Measurements from ENCODE around the gene JADE2.

The JADE2 gene

DNA sequence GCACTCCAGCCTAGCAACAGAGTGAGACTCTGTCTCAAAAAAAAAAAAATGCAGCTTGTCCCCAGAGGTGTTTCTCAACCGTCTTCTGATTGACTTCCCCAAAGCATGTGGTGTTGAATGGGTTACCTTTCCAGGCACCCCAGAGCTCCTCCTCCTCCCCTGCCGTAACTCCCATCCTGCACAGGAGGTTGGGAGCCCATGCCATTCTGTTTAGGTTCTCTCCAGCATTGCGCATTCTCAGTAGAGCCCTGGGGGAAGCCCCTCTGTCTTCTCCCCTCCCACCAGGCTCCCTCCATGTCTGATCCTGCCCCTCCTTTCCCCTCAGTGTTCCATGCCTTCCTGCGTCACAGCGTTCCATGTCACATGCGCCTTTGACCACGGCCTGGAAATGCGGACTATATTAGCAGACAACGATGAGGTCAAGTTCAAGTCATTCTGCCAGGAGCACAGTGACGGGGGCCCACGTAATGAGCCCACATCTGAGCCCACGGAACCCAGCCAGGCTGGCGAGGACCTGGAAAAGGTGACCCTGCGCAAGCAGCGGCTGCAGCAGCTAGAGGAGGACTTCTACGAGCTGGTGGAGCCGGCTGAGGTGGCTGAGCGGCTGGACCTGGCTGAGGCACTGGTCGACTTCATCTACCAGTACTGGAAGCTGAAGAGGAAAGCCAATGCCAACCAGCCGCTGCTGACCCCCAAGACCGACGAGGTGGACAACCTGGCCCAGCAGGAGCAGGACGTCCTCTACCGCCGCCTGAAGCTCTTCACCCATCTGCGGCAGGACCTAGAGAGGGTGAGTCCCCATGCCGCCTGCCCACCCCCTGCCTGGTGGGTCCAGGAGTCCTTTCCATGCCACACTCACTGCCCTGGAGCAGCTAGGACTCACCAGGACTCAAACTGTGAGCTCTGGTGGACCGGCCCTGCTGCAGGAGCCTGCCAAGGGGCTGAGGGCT lies 40.6 kb downstream of the JADE2 start:
- no peak for TF ChIP-seq JUND (IDR thresholded peaks at IDR 0.05; ENCODE audit: low read depth)
- no peak for DNase-seq (ENCODE audit: low read depth in 1 of 2, low spot score in 1 of 2)
- in situ Hi-C loops (cut with HindIII; ENCODE audit: low pct_unique_long_range_greater_than_20kb, low sequenced_read_pairs): no loop called here

- in situ Hi-C loops (cut with HindIII; ENCODE audit: low pct_unique_long_range_greater_than_20kb, low sequenced_read_pairs): no loop called here
- no peak for DNase-seq (ENCODE audit: low read depth in 1 of 2, low spot score in 1 of 2)
- no peak for TF ChIP-seq JUND (IDR thresholded peaks at IDR 0.05; ENCODE audit: low read depth)
Measured at GRCh38 chr5:134566741-134567221, 41.3 kb downstream of the JADE2 start.

- in situ Hi-C loops (cut with HindIII; ENCODE audit: low pct_unique_long_range_greater_than_20kb, low sequenced_read_pairs): no loop called here
Measured at GRCh38 chr5:134567641-134568336, 42.3 kb downstream of the JADE2 start.

DNA sequence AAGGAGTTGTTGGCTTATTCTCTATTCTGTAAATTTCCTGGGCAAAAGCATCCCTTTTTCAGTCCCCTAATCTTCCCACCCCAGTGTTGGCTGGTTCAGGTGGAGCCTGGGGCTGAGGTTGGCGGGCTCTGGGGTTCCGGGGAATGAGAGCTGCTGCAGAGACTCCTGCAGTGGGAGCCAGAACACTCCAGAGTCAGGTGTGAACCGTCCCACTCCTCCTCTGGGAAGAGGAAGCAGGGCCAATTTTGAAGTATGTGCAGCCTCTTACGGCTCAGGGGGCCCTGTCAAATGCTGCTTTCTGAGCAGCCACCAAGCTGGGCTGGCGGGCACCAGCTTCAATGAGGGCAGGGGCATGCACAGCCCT lies 42.8 kb downstream of the JADE2 start:
- TF ChIP-seq JUND (IDR thresholded peaks at IDR 0.05; ENCODE audit: low read depth): no peak
- in situ Hi-C loops (cut with HindIII; ENCODE audit: low pct_unique_long_range_greater_than_20kb, low sequenced_read_pairs): no loop called here
- DNase-seq (ENCODE audit: low read depth in 1 of 2, low spot score in 1 of 2): no peak

More at GRCh38 chr5:134567641-134568336, 42.3 kb downstream of the JADE2 start:
- no peak for DNase-seq (ENCODE audit: low read depth in 1 of 2, low spot score in 1 of 2)
- no peak for TF ChIP-seq JUND (IDR thresholded peaks at IDR 0.05; ENCODE audit: low read depth)

- TF ChIP-seq JUND (IDR thresholded peaks at IDR 0.05; ENCODE audit: low read depth): no peak
Measured at GRCh38 chr5:134568761-134569695, 43.6 kb downstream of the JADE2 start.

DNA sequence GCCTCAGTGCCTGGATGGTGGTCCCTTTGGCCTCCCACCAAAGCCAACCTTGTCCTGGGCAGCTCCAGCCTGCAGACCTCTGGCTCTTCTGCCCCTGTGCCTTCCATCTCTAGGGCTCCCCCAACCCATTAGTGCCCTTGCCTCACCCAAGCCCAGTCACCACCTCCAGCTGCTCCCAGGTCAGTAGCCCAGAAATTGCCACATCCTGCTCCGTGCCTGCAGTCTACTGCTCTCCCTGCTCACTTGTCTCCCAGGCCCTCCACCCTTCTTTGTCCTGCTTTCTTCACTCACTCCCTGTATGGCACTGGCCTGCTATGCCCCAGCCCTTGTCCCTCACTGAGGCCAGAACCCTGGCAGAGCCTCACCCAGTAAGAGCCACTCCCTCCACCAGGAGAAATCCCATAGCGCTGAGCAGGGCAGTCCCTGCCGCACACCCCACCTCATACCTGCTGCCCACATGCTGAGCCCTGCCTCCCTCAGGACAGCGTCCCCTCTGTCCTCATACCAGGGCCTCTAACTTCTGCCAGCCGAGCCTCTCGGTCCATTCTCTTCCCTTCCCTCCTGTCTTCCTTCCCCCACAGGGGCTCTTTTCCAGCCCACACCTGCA lies 44.4 kb downstream of the JADE2 start:
- no peak for DNase-seq (ENCODE audit: low read depth in 1 of 2, low spot score in 1 of 2)
- in situ Hi-C loops (cut with HindIII; ENCODE audit: low pct_unique_long_range_greater_than_20kb, low sequenced_read_pairs): no loop called here
- no peak for TF ChIP-seq JUND (IDR thresholded peaks at IDR 0.05; ENCODE audit: low read depth)

More at GRCh38 chr5:134568761-134569695, 43.6 kb downstream of the JADE2 start:
- DNase-seq (ENCODE audit: low read depth in 1 of 2, low spot score in 1 of 2): peak in 1 of 2 experiments; percentile 16
- in situ Hi-C loops (cut with HindIII; ENCODE audit: low pct_unique_long_range_greater_than_20kb, low sequenced_read_pairs): no loop called here

DNA sequence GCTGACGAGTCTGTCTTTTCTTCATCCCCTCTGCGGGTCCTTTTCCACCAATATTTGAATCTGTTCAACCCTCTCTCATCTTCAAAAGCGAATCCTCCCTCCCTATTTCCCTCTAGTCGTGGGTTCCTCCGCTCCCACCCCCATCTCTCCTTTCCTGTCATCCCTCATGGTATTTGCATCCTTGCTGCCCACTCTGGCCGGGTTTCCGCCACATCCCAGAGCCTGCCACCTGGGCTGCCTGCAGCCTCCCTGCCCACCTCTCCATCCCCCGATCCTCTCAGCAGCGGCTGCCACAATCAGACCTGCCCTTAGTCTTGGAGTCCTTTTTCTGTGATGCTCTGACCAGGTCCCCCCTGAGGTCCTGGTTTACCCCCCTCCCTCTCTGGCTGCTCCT lies 44.9 kb downstream of the JADE2 start:
- no peak for DNase-seq (ENCODE audit: low read depth in 1 of 2, low spot score in 1 of 2)
- no peak for TF ChIP-seq JUND (IDR thresholded peaks at IDR 0.05; ENCODE audit: low read depth)
- in situ Hi-C loops (cut with HindIII; ENCODE audit: low pct_unique_long_range_greater_than_20kb, low sequenced_read_pairs): no loop called here

DNA sequence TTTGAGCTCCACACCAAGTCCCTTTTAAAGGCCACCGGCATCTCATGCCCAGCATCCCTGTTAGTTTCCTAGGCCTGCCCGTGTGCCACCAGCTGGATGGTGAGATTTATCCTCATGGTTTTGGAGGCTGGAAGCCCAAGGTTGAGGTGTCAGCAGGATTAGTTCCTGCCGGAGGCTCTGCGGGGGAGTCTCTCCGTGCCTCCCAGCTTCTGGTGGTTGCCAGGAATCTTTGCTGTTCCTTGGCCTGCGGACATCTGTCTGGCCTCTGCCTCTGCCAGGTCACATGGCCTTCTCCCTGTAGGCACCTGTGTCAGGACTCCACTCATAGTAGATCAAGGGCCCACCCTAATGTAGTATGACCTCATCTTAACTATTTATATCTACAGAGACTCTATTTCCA lies 45.4 kb downstream of the JADE2 start:
- TF ChIP-seq JUND (IDR thresholded peaks at IDR 0.05; ENCODE audit: low read depth): no peak
- DNase-seq (ENCODE audit: low read depth in 1 of 2, low spot score in 1 of 2): no peak
- in situ Hi-C loops (cut with HindIII; ENCODE audit: low pct_unique_long_range_greater_than_20kb, low sequenced_read_pairs): no loop called here

DNA sequence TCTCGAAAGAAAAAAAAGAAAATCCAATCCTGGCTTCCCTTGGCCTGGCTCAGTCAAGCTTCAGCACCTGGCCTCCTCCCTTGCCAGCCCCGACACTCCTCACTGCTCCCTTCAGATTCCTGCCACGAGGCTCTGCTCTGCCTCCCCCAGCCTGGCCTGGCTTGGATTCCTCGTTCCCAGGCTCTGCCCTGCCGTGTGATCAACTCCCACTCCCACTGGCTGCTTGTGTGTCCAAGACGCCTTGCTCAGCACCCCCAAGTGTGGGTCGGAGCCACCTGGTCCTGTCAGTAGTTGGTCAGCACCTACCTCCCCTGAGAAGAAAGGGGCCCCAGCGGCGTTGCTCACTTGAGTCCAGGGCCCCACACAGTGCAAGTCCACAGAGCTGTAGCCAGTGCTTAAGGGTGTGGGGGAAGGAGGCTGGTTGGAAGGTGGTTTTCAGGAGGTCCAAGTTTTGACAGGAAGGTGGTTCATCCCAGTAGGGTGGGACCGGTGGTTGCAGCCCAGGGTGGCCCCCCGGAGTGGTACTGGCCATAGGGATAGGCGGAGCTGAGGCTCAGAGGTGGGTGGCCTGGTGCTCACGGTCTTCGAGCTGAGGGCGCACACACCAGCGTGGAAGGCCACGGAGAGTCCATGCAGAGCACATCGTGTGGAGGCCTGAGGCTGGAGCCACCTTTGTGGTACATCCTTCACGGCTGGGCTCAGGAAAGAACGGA lies 46.4 kb downstream of the JADE2 start:
- DNase-seq (ENCODE audit: low read depth in 1 of 2, low spot score in 1 of 2): no peak
- no peak for TF ChIP-seq JUND (IDR thresholded peaks at IDR 0.05; ENCODE audit: low read depth)
- in situ Hi-C loops (cut with HindIII; ENCODE audit: low pct_unique_long_range_greater_than_20kb, low sequenced_read_pairs): no loop called here

- in situ Hi-C loops (cut with HindIII; ENCODE audit: low pct_unique_long_range_greater_than_20kb, low sequenced_read_pairs): no loop called here
- TF ChIP-seq JUND (IDR thresholded peaks at IDR 0.05; ENCODE audit: low read depth): no peak
- DNase-seq (ENCODE audit: low read depth in 1 of 2, low spot score in 1 of 2): no peak
Measured at GRCh38 chr5:134572811-134573210, 47.3 kb downstream of the JADE2 start.

GRCh38 chr5:134574521-134574920 lies 49.1 kb downstream of the JADE2 start:
- in situ Hi-C loops (cut with HindIII; ENCODE audit: low pct_unique_long_range_greater_than_20kb, low sequenced_read_pairs): no loop called here
- no peak for TF ChIP-seq JUND (IDR thresholded peaks at IDR 0.05; ENCODE audit: low read depth)
- no peak for DNase-seq (ENCODE audit: low read depth in 1 of 2, low spot score in 1 of 2)

All from T47D (cell line).